Osteocyte (in vitro differentiated cells): Measurements from ENCODE around the gene ZZZ3. TPM values are rescaled to one million over a fixed set of nuclear protein-coding genes. Genes with fewer than 3 reads are reported as not detected.

Experiments used
- DNase-seq: peaks from one replicate; pipeline ENCODE4 v3.0.0; 2021; ENCODE audit warnings: mixed read lengths; ENCODE audit not compliant: unreplicated experiment; ENCODE audit errors: extremely low spot score
- H3K27ac Mint-ChIP-seq: one replicate; pipeline ENCODE4 v1.8.0; 2021; ENCODE audit warnings: mild to moderate bottlenecking, mixed read lengths; ENCODE audit not compliant: unreplicated experiment
- H3K27me3 Mint-ChIP-seq: one replicate; pipeline ENCODE4 v1.8.0; 2021; ENCODE audit warnings: mixed read lengths; ENCODE audit not compliant: unreplicated experiment
- H3K36me3 Mint-ChIP-seq: one replicate; pipeline ENCODE4 v1.8.0; 2021; ENCODE audit warnings: mixed read lengths; ENCODE audit not compliant: unreplicated experiment
- H3K4me1 Mint-ChIP-seq: one replicate; pipeline ENCODE4 v1.8.0; 2021; ENCODE audit warnings: mixed read lengths; ENCODE audit not compliant: unreplicated experiment
- H3K4me3 Mint-ChIP-seq: one replicate; pipeline ENCODE4 v1.8.0; 2021; ENCODE audit warnings: mild to moderate bottlenecking, moderate library complexity, mixed read lengths; ENCODE audit not compliant: unreplicated experiment
- H3K9me3 Mint-ChIP-seq: one replicate; pipeline ENCODE4 v1.8.0; 2021; ENCODE audit warnings: mixed read lengths; ENCODE audit not compliant: unreplicated experiment
- total RNA-seq: library from RNA; stranded (reverse); gene quantifications from 2 replicates; pipeline ENCODE4 v1.2.1, GENCODE V29; 2021
- TF ChIP-seq, protein P1 (sequence below): fragments of 200-600 bp; sonication (generic); IDR thresholded peaks from 2 replicates; pipeline ENCODE4 v1.5.0; 2021; ENCODE audit warnings: antibody characterized with exemption, mild to moderate bottlenecking, moderate library complexity

Gene ZZZ3
- total RNA-seq, 1 donor from 2014 or later, result 54.3 TPM

DNA sequence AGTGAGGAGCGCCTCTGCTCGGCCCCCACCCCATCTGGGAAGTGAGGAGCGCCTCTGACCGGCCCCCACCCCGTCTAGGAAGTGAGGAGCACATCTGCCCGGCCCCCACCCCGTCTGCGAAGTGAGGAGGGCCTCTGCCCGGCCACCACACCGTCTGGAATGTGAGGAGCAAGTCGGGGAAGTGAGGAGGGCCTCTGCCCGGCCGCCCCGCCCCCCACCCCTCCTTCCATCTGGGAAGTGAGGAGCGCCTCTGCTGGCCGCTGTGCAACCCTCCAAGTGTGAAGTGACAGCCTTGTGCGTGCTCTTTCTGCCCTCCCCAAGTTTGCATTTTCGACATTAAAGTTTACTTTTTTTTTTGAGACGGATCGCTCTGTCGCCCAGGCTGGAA, 5.1 kb upstream of the ZZZ3 start:
- H3K4me1 Mint-ChIP-seq, result peaks cover 11% of the 10 kb centered on the region
- H3K4me3 Mint-ChIP-seq, result no peak overlapping the region
- TF ChIP-seq, protein P1, sequence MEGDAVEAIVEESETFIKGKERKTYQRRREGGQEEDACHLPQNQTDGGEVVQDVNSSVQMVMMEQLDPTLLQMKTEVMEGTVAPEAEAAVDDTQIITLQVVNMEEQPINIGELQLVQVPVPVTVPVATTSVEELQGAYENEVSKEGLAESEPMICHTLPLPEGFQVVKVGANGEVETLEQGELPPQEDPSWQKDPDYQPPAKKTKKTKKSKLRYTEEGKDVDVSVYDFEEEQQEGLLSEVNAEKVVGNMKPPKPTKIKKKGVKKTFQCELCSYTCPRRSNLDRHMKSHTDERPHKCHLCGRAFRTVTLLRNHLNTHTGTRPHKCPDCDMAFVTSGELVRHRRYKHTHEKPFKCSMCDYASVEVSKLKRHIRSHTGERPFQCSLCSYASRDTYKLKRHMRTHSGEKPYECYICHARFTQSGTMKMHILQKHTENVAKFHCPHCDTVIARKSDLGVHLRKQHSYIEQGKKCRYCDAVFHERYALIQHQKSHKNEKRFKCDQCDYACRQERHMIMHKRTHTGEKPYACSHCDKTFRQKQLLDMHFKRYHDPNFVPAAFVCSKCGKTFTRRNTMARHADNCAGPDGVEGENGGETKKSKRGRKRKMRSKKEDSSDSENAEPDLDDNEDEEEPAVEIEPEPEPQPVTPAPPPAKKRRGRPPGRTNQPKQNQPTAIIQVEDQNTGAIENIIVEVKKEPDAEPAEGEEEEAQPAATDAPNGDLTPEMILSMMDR, result no peak
- no peaks in the 10 kb centered on the region for H3K9me3 Mint-ChIP-seq
- no peak overlapping the region for H3K27ac Mint-ChIP-seq
- no peaks in the 10 kb centered on the region for H3K27me3 Mint-ChIP-seq
- no peak for DNase-seq
- peaks cover 11% of the 10 kb centered on the region for H3K36me3 Mint-ChIP-seq

- Mint-ChIP-seq H3K4me3 (no peak overlapping the region), H3K4me1 (peaks cover 11% of the 10 kb centered on the region), H3K27ac (no peak overlapping the region), H3K36me3 (peaks cover 8% of the 10 kb centered on the region), H3K27me3 (no peaks in the 10 kb centered on the region), H3K9me3 (no peaks in the 10 kb centered on the region)
- TF ChIP-seq, protein P1, result no peak
- DNase-seq, result no peak
These were observed 4.5 kb upstream of the ZZZ3 start for GRCh38 chr1:77686796-77687518.

DNA sequence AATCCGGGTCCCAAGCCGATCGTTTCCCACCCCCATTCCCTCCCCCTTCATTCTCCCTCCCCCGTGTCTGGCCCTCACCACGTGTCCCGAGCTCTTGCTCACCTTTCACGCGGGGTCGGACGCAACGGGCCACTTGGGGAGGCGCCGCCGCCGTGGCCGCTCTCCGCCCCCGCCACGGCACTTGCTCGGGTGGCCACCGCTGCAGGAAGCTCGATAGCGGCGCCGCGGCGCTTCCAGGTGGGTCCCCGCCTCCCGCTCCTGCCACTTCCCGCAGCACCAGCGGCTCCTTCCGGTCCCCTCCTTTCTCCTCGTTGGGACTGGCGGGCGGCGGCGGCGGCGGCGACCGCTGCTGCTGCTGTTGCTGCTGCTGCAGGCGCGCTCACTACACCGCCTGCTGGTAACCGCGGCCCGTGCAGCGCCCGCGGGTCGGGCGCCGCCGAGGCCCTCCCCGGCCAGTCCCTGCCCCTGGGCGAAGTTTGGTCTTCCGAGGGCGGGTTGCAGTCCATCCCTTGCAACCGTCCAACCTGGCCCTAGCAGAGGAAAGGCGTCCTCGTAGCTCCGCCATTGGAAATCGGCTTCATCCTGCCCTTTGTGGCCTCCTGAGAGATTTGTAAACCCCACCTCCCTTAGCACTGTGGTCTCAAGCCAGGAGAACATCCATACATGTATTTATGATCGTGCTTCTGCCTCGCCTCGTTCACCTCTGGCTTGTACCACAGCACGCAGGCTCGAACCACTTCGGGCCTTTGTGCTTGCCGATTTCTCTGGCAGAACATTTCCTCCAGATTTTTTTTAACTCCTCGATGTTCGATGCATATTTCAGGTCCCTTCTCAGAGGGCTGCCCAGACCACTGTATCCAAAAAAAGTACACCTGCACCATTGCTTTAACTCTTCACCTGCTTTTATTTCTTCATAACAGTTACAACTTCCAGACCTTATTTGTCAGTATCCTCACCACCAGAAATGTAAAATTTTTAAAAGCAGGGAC, 996 bp upstream of the ZZZ3 start:
- Mint-ChIP-seq H3K4me1 (peaks cover 30% of the 10 kb centered on the region), H3K36me3 (no peaks in the 10 kb centered on the region)
- DNase-seq, result peak; percentile 98

GRCh38 chr1:77680173-77680572, 2.3 kb downstream of the ZZZ3 start:
- no peaks in the 10 kb centered on the region for H3K36me3 Mint-ChIP-seq
- H3K27me3 Mint-ChIP-seq, result no peaks in the 10 kb centered on the region

More for the DNA sequence above, 996 bp upstream of the ZZZ3 start:
- H3K27me3 Mint-ChIP-seq, result no peaks in the 10 kb centered on the region
- peak overlapping the region; percentile 98 for H3K27ac Mint-ChIP-seq
- TF ChIP-seq, protein P1, result peak; percentile 97
- H3K9me3 Mint-ChIP-seq, result no peaks in the 10 kb centered on the region
- peak overlapping the region; percentile 84 for H3K4me3 Mint-ChIP-seq

More at GRCh38 chr1:77680173-77680572, 2.3 kb downstream of the ZZZ3 start:
- Mint-ChIP-seq H3K27ac (no peak overlapping the region), H3K9me3 (no peaks in the 10 kb centered on the region), H3K4me3 (peak overlapping the region; percentile 37), H3K4me1 (peaks cover 48% of the 10 kb centered on the region)
- DNase-seq, result no peak
- TF ChIP-seq, protein P1, result no peak
